Measurements from ENCODE around the gene TAMALIN.

Gene TAMALIN

GRCh38 chr12:52056801-52057637 lies 50.3 kb downstream of the TAMALIN start:
- no peak for DNase-seq

DNA sequence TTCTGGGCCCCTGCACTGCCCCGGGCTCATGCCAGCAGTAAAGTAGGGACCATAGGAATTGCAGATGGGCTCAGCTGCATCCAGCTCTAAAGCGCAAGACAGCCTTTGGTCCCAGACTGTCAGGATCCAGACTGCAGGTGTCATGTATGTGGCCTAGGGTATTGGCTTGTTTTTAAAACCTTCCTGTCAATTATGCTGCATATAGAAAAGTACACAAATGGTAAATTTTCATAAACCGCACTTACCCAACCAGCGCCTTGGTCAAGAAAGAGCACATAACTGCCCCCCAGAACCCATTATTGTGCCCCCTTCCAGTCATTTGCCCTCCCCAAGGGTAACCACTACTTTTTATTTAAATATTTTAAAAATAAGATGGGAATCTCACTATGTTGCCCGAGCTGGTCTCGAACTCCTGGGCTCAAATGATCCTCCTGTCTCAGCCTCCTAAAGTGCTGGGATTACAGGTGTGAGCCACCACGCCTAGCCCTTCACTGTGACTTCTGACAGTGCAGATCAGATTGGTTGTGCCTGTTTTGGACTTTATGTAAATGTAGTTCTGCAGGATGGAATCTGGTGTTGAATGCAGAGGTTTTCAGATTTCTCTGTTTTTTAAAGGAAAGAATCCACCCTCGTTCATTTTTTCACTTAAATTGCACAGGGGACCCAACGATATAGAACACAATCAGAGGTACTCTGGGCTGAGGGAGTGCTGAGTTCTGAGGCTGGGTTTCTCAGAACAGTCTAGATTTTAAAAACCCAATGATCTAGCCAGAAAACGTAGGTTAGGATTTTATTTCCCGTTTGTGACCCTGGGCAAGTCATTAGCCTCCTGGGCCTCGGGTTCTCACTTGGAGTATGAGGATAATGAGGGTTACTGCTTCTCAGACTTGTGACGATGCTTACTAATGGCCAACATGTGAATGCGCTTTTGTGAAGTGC lies 51.2 kb downstream of the TAMALIN start:
- DNase-seq = no peak

GRCh38 chr12:52058631-52059361 lies 52.0 kb downstream of the TAMALIN start:
- DNase-seq = no peak

DNA sequence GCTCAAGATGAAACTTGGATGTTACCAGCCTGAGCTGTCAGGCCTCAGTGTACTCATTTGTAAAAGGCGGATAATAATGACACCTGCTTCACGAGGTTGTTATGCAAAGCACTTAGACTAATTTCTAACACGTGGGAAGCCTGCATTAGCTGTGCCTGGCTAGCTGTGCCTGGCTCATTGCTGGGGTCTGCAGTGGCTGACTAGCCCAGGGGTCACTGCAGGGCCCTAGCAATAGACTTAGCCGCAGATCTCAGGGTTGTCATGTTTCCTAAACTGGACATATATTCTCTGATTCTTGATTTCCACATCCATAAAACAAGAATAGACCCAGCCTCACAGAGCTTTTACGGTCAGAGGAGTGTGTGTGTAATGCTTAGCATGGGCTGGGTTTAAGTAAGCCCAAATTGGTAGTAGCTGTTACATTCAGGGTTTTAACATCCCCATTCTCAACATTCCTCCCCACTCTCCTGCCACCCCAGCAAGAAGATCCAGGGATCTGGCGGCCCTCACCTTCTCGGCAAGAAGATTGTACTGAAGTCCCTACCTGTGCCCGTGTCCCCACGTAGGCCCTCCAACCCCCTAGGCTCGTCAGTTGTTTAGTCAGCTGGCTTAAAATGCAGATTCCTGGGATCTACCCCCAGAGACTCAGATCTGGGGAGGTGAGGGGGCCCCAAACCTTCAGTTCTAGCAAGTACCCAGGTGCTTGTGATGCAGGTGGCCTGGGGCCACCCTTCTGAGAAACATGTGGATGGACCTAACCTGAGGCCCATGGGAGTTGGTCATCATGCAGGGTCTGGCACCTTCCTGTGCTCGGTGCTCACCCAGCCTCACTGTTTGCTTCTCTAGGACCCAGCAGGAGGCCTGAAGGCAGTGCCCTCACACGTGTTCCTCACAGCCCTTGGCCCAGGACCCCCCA lies 53.1 kb downstream of the TAMALIN start:
- peak; percentile 38 for DNase-seq

DNA sequence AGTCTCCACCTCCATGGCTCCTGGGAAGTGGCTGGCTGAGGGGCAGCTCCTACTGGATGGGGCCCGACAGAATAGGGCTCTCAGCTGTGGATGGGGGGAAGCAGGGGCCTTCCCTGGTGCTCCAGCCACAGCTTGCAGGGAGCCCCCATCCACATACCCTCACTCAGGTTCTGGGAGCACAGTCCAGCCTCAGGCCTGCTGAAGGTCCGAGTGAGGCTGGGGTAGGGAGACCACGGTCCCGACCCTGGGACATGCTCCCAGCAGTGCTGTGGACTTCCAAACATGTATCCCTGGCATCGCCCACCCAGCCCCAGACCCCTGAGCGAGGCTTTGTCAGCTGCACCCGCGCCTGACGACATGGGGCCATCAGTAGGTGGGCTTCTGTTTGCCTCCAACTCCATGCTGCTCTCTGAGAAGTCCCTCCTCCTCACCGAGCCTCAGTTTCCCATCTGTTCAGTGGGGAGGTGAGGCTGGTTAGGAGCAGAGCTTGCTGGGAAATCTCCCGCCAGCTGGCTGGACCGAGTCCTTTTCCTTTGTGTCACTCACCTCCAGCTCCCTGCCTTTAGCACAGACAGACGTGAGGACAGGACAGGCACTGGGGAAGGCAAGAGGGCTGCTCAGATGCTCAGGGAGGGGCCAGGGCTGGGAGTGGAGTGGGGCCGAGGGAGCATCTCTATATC lies 53.9 kb downstream of the TAMALIN start:
- no peak for DNase-seq

DNA sequence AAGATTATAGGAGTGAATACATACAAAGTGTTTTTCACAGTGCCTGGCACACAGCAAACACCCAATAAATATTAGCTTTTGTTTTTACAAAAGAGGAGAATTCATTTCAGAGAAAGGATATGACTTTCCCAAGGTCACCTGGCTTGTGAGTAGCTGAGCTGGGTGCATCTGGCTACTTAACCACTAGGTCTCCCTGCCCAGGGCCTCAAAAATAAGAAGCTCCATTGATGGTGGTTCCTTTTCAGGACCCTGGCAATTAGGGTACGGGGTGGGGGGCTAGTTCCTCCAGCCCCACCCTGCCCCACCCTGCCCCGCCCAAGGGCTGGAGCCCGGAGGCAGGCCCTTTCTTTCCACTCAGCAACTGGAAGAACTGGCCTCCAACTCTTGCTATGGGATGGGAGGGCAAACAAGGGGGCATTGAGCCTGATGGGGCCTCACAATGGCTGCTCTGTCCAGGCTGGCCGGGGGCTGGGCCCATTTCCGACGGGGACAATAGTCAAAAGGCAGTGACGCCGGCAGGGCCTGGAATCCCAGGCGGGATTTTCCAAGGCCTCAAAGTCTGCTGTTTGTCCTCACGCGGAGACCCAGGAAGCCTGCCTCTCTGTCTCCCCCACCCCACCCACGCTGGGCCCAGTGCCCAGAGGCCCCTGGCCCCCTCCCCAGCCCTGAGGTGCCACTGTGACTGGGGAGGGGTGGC lies 54.9 kb downstream of the TAMALIN start:
- DNase-seq = no peak

DNA sequence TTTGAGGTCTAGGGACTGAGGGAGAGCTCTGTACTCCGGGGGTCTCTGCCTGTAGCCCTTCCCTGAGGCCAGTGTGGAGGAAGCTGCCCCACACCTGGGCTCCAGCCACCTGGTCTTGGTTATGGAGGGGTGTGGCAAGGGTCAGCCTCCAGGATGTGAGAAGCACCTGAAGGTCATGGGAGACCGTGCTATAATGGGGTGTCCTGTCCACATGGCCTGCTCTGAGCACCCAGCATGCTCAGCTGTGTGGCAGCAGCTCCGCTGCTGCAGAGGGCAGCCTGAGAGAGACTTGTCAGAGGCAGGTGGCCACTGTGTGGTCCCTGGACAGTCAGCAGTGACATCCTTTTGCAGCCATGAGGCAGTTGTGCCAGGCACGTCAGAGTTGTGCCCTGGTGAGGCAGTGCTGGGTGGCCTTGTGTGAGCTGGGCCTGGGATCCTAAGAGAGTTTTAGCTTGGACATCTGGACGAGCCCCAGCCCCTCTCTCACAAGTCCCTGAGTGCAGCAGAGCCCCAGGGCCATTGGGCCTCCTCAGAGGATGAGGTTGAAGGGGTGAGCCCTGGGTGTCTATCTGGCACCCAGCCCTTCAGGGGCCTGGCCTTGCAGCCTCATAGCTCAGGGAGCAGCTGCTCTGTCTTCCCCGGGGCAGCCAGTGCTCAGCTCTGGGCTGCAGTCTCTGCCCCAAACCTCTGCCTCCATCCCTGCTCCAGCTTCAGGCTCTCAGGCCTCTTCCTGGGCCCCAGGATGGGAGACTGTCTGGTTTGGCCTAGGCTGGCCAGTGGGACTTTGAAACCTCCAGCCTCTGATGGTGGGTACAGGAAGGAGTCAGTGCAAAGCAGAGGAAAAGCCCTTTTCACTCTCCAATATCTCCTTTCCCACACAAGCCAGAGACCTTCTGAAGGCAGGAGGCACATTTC lies 55.7 kb downstream of the TAMALIN start:
- DNase-seq = no peak

DNA sequence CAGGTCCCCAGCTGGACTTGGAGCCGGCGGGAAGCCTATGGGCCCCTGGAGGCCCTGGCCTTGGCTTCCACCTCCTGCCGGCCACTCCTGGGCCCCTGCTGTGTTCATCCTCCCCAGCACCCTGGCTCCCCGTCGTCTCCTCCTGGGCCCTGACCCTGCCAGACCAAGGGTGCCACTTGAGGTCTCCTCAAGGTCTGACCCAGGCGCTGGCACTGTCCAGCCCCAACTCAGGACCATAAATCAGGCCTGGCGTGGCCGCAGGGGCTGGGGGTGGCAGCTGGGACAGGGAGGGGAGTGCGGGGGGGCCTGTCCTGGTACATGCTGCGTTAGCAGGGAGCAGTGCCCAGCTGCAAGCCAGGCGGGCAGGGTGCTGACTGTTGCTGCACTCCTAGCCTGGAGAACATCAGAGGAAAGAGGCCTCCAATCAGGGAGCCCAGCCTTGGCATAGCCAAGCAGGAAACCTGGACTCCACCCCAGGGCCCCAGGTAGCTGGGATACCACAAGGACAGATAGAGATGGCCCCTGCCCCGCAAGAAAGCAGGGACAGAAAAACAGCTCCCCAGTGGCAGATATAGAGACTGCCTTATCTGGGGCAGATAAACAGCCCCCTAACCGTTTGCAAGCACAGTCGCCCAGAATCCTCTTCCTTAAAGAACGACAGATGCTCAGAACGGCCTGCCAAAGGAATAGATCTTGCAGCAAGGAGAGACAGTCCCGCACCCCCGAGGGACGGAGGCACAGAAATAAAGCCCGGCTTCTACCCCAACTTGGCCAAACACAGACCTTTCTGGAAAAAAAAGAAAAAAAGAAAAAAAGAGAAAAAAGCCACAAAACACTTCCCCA lies 56.6 kb downstream of the TAMALIN start:
- no peak for DNase-seq

GRCh38 chr12:52063981-52064649 lies 57.4 kb downstream of the TAMALIN start:
- no peak for DNase-seq
